Peyer's patch (tissue), 4 donors: ENCODE results near the gene SLC35F4.

Experiments used
- POLR2A ChIP-seq, 2 donors: fragments of 450-650 bp; IDR thresholded peaks; one replicate each; pipeline ENCODE4 v1.5.1; 2017; ENCODE audit warnings: antibody characterized with exemption in 2 of 2, mild to moderate bottlenecking in 2 of 2, moderate library complexity in 2 of 2
- TF ChIP-seq, protein P1 (sequence below), 6 experiments: fragments of 450-650 bp in 4 of 6; fragments of 200-600 bp in 2 of 6; sonication (generic) in 1 of 6; IDR thresholded peaks; one replicate each; pipeline ENCODE4 v1.5.1; 2017 to 2019; ENCODE audit warnings: antibody characterized with exemption in 6 of 6, mild to moderate bottlenecking in 3 of 6, moderate library complexity in 1 of 6

GRCh38 chr14:57864659-57865058, 1.2 kb downstream of the SLC35F4 start:
- TF ChIP-seq, protein P1, sequence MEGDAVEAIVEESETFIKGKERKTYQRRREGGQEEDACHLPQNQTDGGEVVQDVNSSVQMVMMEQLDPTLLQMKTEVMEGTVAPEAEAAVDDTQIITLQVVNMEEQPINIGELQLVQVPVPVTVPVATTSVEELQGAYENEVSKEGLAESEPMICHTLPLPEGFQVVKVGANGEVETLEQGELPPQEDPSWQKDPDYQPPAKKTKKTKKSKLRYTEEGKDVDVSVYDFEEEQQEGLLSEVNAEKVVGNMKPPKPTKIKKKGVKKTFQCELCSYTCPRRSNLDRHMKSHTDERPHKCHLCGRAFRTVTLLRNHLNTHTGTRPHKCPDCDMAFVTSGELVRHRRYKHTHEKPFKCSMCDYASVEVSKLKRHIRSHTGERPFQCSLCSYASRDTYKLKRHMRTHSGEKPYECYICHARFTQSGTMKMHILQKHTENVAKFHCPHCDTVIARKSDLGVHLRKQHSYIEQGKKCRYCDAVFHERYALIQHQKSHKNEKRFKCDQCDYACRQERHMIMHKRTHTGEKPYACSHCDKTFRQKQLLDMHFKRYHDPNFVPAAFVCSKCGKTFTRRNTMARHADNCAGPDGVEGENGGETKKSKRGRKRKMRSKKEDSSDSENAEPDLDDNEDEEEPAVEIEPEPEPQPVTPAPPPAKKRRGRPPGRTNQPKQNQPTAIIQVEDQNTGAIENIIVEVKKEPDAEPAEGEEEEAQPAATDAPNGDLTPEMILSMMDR (IDR thresholded peaks at IDR 0.05), result no peak
- no peak for TF ChIP-seq POLR2A (IDR thresholded peaks at IDR 0.05)
